Measurements from ENCODE around the gene GALT.
A peak's percentile ranks its signal among the peaks of the same experiment; 100 is the strongest.

The GALT gene

GRCh38 chr9:34611251-34611810 is 35.1 kb upstream of the GALT start:
- Histone ChIP-seq H3K36me3 (ENCODE audit: control insufficient read depth in 5 of 5, insufficient read depth in 5 of 5, low read length in 5 of 5) (peaks cover 0 to 30% (median 24%) of the 10 kb centered on the region in 5 donors), H3K27me3 (ENCODE audit: control insufficient read depth in 5 of 5, insufficient read depth in 4 of 5, low read length in 5 of 5) (no peaks in the 10 kb centered on the region), H3K9ac (ENCODE audit: low read length in 5 of 5) (peak overlapping the region; percentile 56 to 96 (median 92)), H3K4me3 (ENCODE audit: low read depth in 1 of 5, low read length in 5 of 5) (peak overlapping the region; percentile 79 to 87 (median 83)), H3K9me3 (ENCODE audit: control insufficient read depth in 5 of 5, low read length in 5 of 5) (no peaks in the 10 kb centered on the region), H3K27ac (ENCODE audit: low read depth, low read length) (peak overlapping the region; percentile 60), H3K4me1 (ENCODE audit: control insufficient read depth in 5 of 5, insufficient read depth in 5 of 5, low read length in 5 of 5) (peaks cover 5 to 28% (median 25%) of the 10 kb centered on the region in 5 donors)

GRCh38 chr9:34611811-34612787 is 34.4 kb upstream of the GALT start, which contains the start of gene RPP25L:
RPP25L (minus strand) TSS chr9:34612097; CDS start chr9:34611296, 801 bp downstream.
- no peaks in the 10 kb centered on the region for H3K27me3 ChIP-seq (ENCODE audit: control insufficient read depth in 5 of 5, insufficient read depth in 4 of 5, low read length in 5 of 5)
- H3K27ac ChIP-seq (ENCODE audit: low read depth, low read length): peak within 1 kb of the TSS; percentile 60
- peaks cover 0 to 37% (median 32%) of the 10 kb centered on the region in 5 donors for H3K36me3 ChIP-seq (ENCODE audit: control insufficient read depth in 5 of 5, insufficient read depth in 5 of 5, low read length in 5 of 5)
- no peaks in the 10 kb centered on the region for H3K9me3 ChIP-seq (ENCODE audit: control insufficient read depth in 5 of 5, low read length in 5 of 5)
- peak within 1 kb of the TSS; percentile 59 to 96 (median 92) for H3K9ac ChIP-seq (ENCODE audit: low read length in 5 of 5)
- peak within 1 kb of the TSS; percentile 79 to 87 (median 83) for H3K4me3 ChIP-seq (ENCODE audit: low read depth in 1 of 5, low read length in 5 of 5)
- peaks cover 5 to 28% (median 25%) of the 10 kb centered on the region in 5 donors for H3K4me1 ChIP-seq (ENCODE audit: control insufficient read depth in 5 of 5, insufficient read depth in 5 of 5, low read length in 5 of 5)

GRCh38 chr9:34612788-34613390 is 33.6 kb upstream of the GALT start:
- H3K27me3 ChIP-seq (ENCODE audit: control insufficient read depth in 5 of 5, insufficient read depth in 4 of 5, low read length in 5 of 5): no peaks in the 10 kb centered on the region
- peaks cover 3 to 45% (median 40%) of the 10 kb centered on the region in 5 donors for H3K36me3 ChIP-seq (ENCODE audit: control insufficient read depth in 5 of 5, insufficient read depth in 5 of 5, low read length in 5 of 5)
- peak overlapping the region in 4 of 5 donors; percentile 48 to 92 (median 66) for H3K9ac ChIP-seq (ENCODE audit: low read length in 5 of 5)
- H3K4me3 ChIP-seq (ENCODE audit: low read depth in 1 of 5, low read length in 5 of 5): peak overlapping the region; percentile 58 to 84 (median 80)
- H3K27ac ChIP-seq (ENCODE audit: low read depth, low read length): peak overlapping the region; percentile 60
- H3K4me1 ChIP-seq (ENCODE audit: control insufficient read depth in 5 of 5, insufficient read depth in 5 of 5, low read length in 5 of 5): peaks cover 5 to 28% (median 25%) of the 10 kb centered on the region in 5 donors
- H3K9me3 ChIP-seq (ENCODE audit: control insufficient read depth in 5 of 5, low read length in 5 of 5): no peaks in the 10 kb centered on the region

DNA sequence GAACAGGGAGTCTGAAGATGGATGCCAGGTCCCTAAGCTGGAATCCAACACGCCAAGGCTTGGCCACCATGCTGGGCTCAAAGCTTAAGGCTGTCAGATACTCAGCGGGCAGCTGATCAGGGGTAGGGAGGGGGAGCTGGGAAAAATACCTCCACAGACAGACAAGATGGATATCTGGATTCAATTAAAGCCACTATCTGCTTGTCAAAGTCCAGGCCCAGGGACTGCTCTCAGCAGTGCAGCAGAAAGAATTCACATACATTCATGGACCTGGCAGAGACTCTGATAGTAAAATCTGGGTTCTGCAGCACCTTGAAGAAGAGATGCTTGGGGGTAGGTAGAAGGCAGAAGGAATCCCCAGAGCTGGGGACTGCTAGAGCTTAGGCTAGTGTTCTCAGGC is 31.3 kb upstream of the GALT start:
- Histone ChIP-seq H3K9me3 (ENCODE audit: control insufficient read depth in 5 of 5, low read length in 5 of 5) (no peaks in the 10 kb centered on the region), H3K27me3 (ENCODE audit: control insufficient read depth in 5 of 5, insufficient read depth in 4 of 5, low read length in 5 of 5) (no peaks in the 10 kb centered on the region), H3K4me1 (ENCODE audit: control insufficient read depth in 5 of 5, insufficient read depth in 5 of 5, low read length in 5 of 5) (peaks cover 10 to 38% (median 37%) of the 10 kb centered on the region in 5 donors), H3K27ac (ENCODE audit: low read depth, low read length) (no peak overlapping the region), H3K36me3 (ENCODE audit: control insufficient read depth in 5 of 5, insufficient read depth in 5 of 5, low read length in 5 of 5) (peaks cover 6 to 54% (median 47%) of the 10 kb centered on the region in 5 donors), H3K4me3 (ENCODE audit: low read depth in 1 of 5, low read length in 5 of 5) (no peak overlapping the region), H3K9ac (ENCODE audit: low read length in 5 of 5) (no peak overlapping the region)

DNA sequence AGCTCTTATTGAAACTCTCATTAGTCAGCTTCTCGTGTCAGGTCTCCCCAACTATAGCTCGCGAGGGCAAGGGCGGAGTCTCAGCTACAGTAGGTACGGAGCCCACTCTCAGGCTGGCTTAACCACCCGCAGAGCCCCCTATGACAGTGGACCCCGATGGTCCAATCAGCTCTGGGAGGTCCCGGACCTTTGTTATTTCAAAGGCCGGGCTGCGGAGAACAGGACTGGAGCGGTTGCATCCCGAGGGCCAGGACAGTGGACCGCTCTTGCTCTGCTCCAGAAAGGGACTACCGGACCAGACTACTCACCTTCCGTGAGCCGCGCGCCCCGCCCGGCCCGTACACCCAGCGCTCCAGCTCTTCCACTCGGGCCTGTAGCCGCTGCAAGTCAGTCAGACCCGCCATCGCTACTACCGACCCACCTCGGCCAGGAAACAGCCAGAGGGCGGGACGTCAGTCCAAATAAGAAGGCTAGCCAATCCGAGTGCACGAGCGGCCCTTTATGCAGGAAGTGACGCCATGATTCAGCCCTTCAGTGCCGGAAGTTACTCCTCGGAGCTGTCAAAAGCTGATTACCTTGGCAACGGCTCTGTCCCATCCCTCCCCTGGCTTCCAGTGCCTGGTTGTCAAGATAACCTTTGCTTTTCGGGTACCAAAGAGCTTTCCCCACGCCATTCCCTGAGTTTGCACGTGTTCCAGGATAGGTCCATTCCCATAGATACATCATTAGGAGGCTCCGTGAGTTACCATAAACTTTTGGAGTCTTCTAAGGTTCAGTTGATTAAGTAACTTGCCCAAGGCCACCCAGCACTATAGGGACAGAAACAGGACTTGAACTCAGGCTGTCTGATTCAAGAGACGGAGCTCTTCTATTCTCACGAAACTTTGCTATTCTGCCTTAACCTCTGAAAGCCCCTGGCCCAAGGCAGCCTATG is 26.1 kb upstream of the GALT start, which contains the start of gene DCTN3:
TSS of gene DCTN3 (minus strand) at position 435 of the 934 bp plus-strand sequence. CDS start at position 404, 31 bp downstream.
- Histone ChIP-seq H3K9ac (ENCODE audit: low read length in 5 of 5) (peak within 1 kb of the TSS; percentile 64 to 87 (median 86)), H3K27ac (ENCODE audit: low read depth, low read length) (no peak within 1 kb of the TSS)

DNA sequence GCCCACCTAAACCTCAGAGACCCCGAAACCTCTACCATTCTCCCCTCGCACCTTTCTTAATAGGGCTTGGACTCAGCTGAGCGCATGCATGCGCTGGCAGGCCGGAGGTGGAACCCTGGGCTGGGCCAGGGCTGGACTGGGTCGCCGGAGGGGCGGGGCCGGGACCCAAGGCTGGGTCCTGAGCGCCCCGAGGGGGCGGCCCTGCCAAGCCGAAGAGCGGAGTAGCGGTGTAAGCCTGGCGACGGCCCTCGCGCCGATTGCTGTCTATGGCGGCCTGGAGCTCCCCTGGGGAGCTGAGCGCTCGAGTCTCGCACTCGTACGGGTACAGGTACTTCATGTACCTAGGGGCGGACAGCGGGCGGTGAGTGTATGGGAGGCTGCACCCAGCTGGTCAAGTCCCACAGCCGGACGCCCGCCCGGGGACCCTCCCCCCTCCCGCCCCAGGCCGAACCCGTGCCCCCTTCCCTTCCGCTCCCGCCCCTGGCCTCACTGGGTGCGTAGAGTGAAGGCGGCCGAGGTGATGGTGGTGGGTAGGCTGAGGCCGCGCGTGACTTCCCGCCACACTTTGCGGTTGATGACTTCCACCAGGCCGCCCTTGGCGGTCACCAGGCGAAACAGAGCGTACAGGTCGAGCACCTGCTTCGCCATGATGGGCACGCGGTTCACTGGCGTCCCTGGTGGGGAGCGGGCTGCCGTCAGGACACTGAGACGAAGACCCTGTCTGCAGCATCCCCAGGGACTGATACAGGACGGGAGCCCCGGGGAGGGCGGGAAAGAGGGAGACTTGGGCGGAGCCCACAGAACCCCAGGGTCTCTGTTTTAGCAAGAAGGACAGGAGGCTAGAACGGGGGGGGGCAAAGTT is 22.9 kb upstream of the GALT start:
- H3K36me3 ChIP-seq (ENCODE audit: control insufficient read depth in 5 of 5, insufficient read depth in 5 of 5, low read length in 5 of 5): peaks cover 0 to 1% (median 0%) of the 10 kb centered on the region in 5 donors
- no peak overlapping the region for H3K9ac ChIP-seq (ENCODE audit: low read length in 5 of 5)
- no peak overlapping the region for H3K27ac ChIP-seq (ENCODE audit: low read depth, low read length)
- peaks cover 55 to 67% (median 65%) of the 10 kb centered on the region in 5 donors for H3K27me3 ChIP-seq (ENCODE audit: control insufficient read depth in 5 of 5, insufficient read depth in 4 of 5, low read length in 5 of 5)
- H3K9me3 ChIP-seq (ENCODE audit: control insufficient read depth in 5 of 5, low read length in 5 of 5): no peaks in the 10 kb centered on the region
- no peak overlapping the region for H3K4me3 ChIP-seq (ENCODE audit: low read depth in 1 of 5, low read length in 5 of 5)
- H3K4me1 ChIP-seq (ENCODE audit: control insufficient read depth in 5 of 5, insufficient read depth in 5 of 5, low read length in 5 of 5): peaks cover 5 to 35% (median 26%) of the 10 kb centered on the region in 5 donors

More for the DNA sequence above, 26.1 kb upstream of the GALT start, which contains the start of gene DCTN3:
- H3K36me3 ChIP-seq (ENCODE audit: control insufficient read depth in 5 of 5, insufficient read depth in 5 of 5, low read length in 5 of 5): peaks cover 6 to 34% (median 29%) of the 10 kb centered on the region in 5 donors
- H3K27me3 ChIP-seq (ENCODE audit: control insufficient read depth in 5 of 5, insufficient read depth in 4 of 5, low read length in 5 of 5): peaks cover 25 to 35% (median 34%) of the 10 kb centered on the region in 5 donors
- H3K9me3 ChIP-seq (ENCODE audit: control insufficient read depth in 5 of 5, low read length in 5 of 5): no peaks in the 10 kb centered on the region
- peaks cover 5 to 30% (median 21%) of the 10 kb centered on the region in 5 donors for H3K4me1 ChIP-seq (ENCODE audit: control insufficient read depth in 5 of 5, insufficient read depth in 5 of 5, low read length in 5 of 5)
- peak within 1 kb of the TSS; percentile 75 to 92 (median 90) for H3K4me3 ChIP-seq (ENCODE audit: low read depth in 1 of 5, low read length in 5 of 5)

- H3K27ac ChIP-seq (ENCODE audit: low read depth, low read length): no peak overlapping the region
- H3K27me3 ChIP-seq (ENCODE audit: control insufficient read depth in 5 of 5, insufficient read depth in 4 of 5, low read length in 5 of 5): peaks cover 63 to 75% (median 73%) of the 10 kb centered on the region in 5 donors
- H3K9me3 ChIP-seq (ENCODE audit: control insufficient read depth in 5 of 5, low read length in 5 of 5): no peaks in the 10 kb centered on the region
- peaks cover 3 to 37% (median 28%) of the 10 kb centered on the region in 5 donors for H3K4me1 ChIP-seq (ENCODE audit: control insufficient read depth in 5 of 5, insufficient read depth in 5 of 5, low read length in 5 of 5)
- H3K36me3 ChIP-seq (ENCODE audit: control insufficient read depth in 5 of 5, insufficient read depth in 5 of 5, low read length in 5 of 5): no peaks in the 10 kb centered on the region
- H3K9ac ChIP-seq (ENCODE audit: low read length in 5 of 5): no peak overlapping the region
- no peak overlapping the region for H3K4me3 ChIP-seq (ENCODE audit: low read depth in 1 of 5, low read length in 5 of 5)
Measured at GRCh38 chr9:34624475-34625185, 21.8 kb upstream of the GALT start.

GRCh38 chr9:34625186-34625486 is 21.3 kb upstream of the GALT start:
- peaks cover 0 to 32% (median 23%) of the 10 kb centered on the region in 5 donors for H3K4me1 ChIP-seq (ENCODE audit: control insufficient read depth in 5 of 5, insufficient read depth in 5 of 5, low read length in 5 of 5)
- H3K9ac ChIP-seq (ENCODE audit: low read length in 5 of 5): no peak overlapping the region
- no peaks in the 10 kb centered on the region for H3K36me3 ChIP-seq (ENCODE audit: control insufficient read depth in 5 of 5, insufficient read depth in 5 of 5, low read length in 5 of 5)
- no peak overlapping the region for H3K4me3 ChIP-seq (ENCODE audit: low read depth in 1 of 5, low read length in 5 of 5)
- peaks cover 64 to 80% (median 76%) of the 10 kb centered on the region in 5 donors for H3K27me3 ChIP-seq (ENCODE audit: control insufficient read depth in 5 of 5, insufficient read depth in 4 of 5, low read length in 5 of 5)
- no peak overlapping the region for H3K27ac ChIP-seq (ENCODE audit: low read depth, low read length)
- H3K9me3 ChIP-seq (ENCODE audit: control insufficient read depth in 5 of 5, low read length in 5 of 5): no peaks in the 10 kb centered on the region
